Stimulated activated CD8-positive, alpha-beta memory T cell treated with anti-CD3 and anti-CD28 coated beads, Interleukin-12 subunit alpha, Interleukin-12 subunit beta, amount 100 ng/mL, for 24 hours (primary cell): ENCODE results near the gene LHFPL3.

Experiments
- DNase-seq: peaks from one replicate; pipeline ENCODE4 v3.0.0-alpha.2; 2020; ENCODE audit errors: extremely low read depth

LHFPL3 gene

GRCh38 chr7:104846731-104847130 is 518.3 kb downstream of the LHFPL3 start:
- no peak for DNase-seq

GRCh38 chr7:104848138-104848990 is 520.0 kb downstream of the LHFPL3 start:
- no peak for DNase-seq

- no peak for DNase-seq
Observed at GRCh38 chr7:104850374-104850773, 522.0 kb downstream of the LHFPL3 start.

GRCh38 chr7:104851268-104851667 is 522.9 kb downstream of the LHFPL3 start:
- DNase-seq: no peak

- no peak for DNase-seq
Observed at GRCh38 chr7:104852386-104852785, 524.0 kb downstream of the LHFPL3 start.

- DNase-seq: no peak
Observed at GRCh38 chr7:104855861-104856260, 527.5 kb downstream of the LHFPL3 start.

GRCh38 chr7:104857458-104858425 is 529.3 kb downstream of the LHFPL3 start:
- DNase-seq: no peak

GRCh38 chr7:104859754-104860426 is 531.5 kb downstream of the LHFPL3 start:
- no peak for DNase-seq

GRCh38 chr7:104861729-104862390 is 533.5 kb downstream of the LHFPL3 start:
- DNase-seq: no peak

GRCh38 chr7:104862719-104863118 is 534.3 kb downstream of the LHFPL3 start:
- DNase-seq: no peak

GRCh38 chr7:104873401-104873800 is 545.0 kb downstream of the LHFPL3 start:
- no peak for DNase-seq

- no peak for DNase-seq
Observed at GRCh38 chr7:104878577-104878976, 550.2 kb downstream of the LHFPL3 start.

GRCh38 chr7:104883248-104883717 is 554.9 kb downstream of the LHFPL3 start:
- DNase-seq: no peak

- DNase-seq: peak; percentile 39
Observed at GRCh38 chr7:104883718-104884452, 555.5 kb downstream of the LHFPL3 start.

- no peak for DNase-seq
Observed at GRCh38 chr7:104886651-104887050, 558.2 kb downstream of the LHFPL3 start.

GRCh38 chr7:104890216-104890615 is 561.8 kb downstream of the LHFPL3 start:
- no peak for DNase-seq

GRCh38 chr7:104891949-104892348 is 563.5 kb downstream of the LHFPL3 start:
- DNase-seq: no peak

- DNase-seq: no peak
Observed at GRCh38 chr7:104894314-104894713, 565.9 kb downstream of the LHFPL3 start.

- DNase-seq: no peak
Observed at GRCh38 chr7:104894726-104895521, 566.5 kb downstream of the LHFPL3 start.
